ENCODE results near the gene SKI. TPM values are rescaled to one million over a fixed set of nuclear protein-coding genes. Genes with fewer than 3 reads are reported as not detected.

Gene SKI
- total RNA-seq, 3 donors from 2014 or later: 26.8 to 86.6 (median 29.0) TPM

DNA sequence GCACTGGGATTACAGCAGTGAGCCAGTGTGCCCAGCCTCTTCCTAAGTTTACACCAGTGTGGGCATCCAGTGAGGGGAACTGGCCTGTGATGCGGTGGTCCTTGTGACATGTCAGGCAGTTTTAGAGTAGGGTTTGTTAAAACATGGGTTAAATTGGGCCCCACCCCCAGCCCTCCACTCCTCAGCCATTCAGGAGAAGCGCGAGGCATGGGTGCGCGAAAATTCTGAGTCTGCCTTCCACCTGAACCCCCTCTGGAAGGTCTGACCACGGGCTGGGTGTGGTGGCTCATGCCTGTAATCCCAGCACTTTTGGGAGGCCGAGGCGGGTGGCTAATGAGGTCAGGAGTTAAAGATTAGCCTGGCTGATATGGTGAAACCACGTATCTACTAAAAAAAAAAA, 51.7 kb downstream of the SKI start:
- intact Hi-C loops (cut with DNase I, micrococcal nuclease): no loop called here
- no peak for ATAC-seq
- H3K4me1 ChIP-seq (ENCODE audit: low read depth): peaks cover 34% of the 10 kb centered on the region

DNA sequence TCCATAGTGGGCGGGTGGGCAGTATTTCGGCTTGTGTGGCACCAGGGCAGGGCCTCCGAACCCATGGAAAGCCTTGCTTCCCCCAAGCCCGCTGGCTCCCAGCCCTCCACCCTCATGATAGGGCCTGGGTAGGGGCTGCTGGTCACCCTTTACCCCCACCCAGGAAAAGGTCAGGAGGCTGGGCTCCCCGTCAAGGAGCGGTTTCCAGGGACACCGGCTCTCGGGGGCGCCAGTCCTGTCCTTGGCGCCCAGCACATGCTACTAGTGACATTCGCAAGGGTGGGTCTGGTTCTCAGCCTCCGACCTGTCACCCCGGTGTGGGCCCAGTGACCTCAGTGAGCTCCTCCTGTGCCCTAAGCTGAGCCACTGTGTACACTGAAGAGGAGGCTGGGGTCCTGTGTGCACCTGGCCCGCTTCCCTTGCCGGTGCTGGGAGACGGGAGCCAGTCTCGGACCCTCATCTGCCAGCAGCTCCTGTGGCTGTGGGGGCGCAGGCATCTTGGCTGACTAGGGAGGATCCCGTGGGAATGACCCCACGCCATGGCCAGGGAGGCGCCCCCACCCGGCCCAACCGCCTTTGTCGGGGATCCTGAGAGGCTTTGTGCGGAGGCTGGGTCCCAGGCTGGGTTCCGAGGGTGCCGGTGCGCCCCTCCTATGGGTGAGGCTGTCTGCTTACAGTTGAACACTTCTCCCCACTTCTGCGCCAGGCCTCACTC, 54.6 kb downstream of the SKI start:
- H3K36me3 ChIP-seq (ENCODE audit: low read depth): no peaks in the 10 kb centered on the region
- TF ChIP-seq CTCF (IDR thresholded peaks at IDR 0.05): no peak
- no peak for ATAC-seq
- H3K4me1 ChIP-seq (ENCODE audit: low read depth): peaks cover 10% of the 10 kb centered on the region
- H3K4me3 ChIP-seq: no peak overlapping the region
- intact Hi-C loops (cut with DNase I, micrococcal nuclease): no loop called here
- no peaks in the 10 kb centered on the region for H3K9me3 ChIP-seq
- peak in 1 of 3 donors; percentile 37 for DNase-seq

More for the DNA sequence above, 51.7 kb downstream of the SKI start:
- peak in 1 of 3 donors; percentile 38 for DNase-seq
- no peak for TF ChIP-seq CTCF (IDR thresholded peaks at IDR 0.05)
- Histone ChIP-seq H3K9me3 (no peaks in the 10 kb centered on the region), H3K36me3 (ENCODE audit: low read depth) (no peaks in the 10 kb centered on the region), H3K4me3 (no peak overlapping the region)

GRCh38 chr1:2283371-2283990, 55.4 kb downstream of the SKI start:
- H3K36me3 ChIP-seq (ENCODE audit: low read depth): no peaks in the 10 kb centered on the region
- H3K9me3 ChIP-seq: no peaks in the 10 kb centered on the region
- peaks cover 2% of the 10 kb centered on the region for H3K4me1 ChIP-seq (ENCODE audit: low read depth)
- ATAC-seq (no peak), DNase-seq (peak in 2 of 3 donors; percentile 25 to 39)
- H3K4me3 ChIP-seq: no peak overlapping the region
- intact Hi-C loops (cut with DNase I, micrococcal nuclease): no loop called here
- TF ChIP-seq CTCF (IDR thresholded peaks at IDR 0.05): no peak

DNA sequence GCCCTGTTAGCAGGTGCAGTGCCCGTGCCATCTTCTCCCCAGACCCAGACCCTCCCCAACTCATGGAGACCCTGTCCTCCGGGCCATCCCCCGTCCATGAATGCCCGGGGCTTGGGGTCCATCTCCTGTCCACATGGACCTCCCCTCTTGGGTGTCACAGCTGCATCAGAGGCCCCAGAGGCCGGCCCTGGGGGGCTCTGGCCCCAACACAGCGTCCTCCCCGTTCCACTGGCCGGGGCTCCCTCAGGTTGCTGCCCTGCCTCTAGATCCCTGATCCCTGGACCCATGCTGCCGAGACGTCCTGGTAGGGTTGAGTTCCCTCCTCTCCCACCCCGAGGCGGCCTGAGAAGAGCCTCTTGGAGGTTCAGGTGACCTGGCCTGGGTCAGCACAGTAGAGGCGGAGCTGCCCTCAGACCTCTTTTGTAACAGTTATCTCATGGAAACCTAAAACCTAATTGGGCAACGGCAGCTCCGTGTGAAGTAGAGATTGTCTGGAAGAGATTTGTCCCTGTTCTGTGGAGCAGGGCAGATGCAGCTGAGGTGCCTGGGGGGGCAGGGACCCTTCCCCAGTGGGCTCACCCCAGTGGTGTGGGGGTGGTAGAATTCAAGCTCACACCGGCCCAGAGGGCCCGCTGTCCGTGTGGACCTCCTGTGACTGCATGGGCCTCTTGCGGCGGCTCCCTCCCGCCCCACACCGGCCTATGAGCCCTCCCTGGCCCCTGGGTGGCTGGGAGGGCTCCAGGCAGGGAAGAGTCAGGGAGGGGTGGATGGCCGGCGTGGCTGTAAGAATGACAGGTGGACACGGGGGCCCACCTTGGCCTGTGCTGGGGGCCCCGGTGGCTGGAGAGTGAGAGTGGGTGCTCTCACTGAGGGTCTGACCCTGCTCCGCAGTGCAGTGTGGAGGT, 56.1 kb downstream of the SKI start:
- no peak for ATAC-seq
- DNase-seq: peak in 1 of 3 donors; percentile 39
- Histone ChIP-seq H3K4me3 (no peak overlapping the region), H3K9me3 (no peaks in the 10 kb centered on the region), H3K36me3 (ENCODE audit: low read depth) (no peaks in the 10 kb centered on the region), H3K4me1 (ENCODE audit: low read depth) (peaks cover 4% of the 10 kb centered on the region)
- intact Hi-C loops (cut with DNase I, micrococcal nuclease): no loop called here
- no peak for TF ChIP-seq CTCF (IDR thresholded peaks at IDR 0.05)

GRCh38 chr1:2284932-2285331, 56.8 kb downstream of the SKI start:
- intact Hi-C loops (cut with DNase I, micrococcal nuclease): no loop called here
- Histone ChIP-seq H3K36me3 (ENCODE audit: low read depth) (no peaks in the 10 kb centered on the region), H3K9me3 (no peaks in the 10 kb centered on the region), H3K4me3 (no peak overlapping the region), H3K4me1 (ENCODE audit: low read depth) (peaks cover 9% of the 10 kb centered on the region)
- DNase-seq: peak in 1 of 3 donors; percentile 17
- ATAC-seq: no peak
- TF ChIP-seq CTCF (IDR thresholded peaks at IDR 0.05): no peak

All from mucosa of descending colon (tissue), 3 donors.